ENCODE results near the gene FXYD7. TPM values are rescaled to one million over a fixed set of nuclear protein-coding genes. Genes with fewer than 3 reads are reported as not detected.

Gene FXYD7
- total and polyA plus RNA-seq, 12 donors: 0.10 to 0.37 (median 0.29) TPM; not detected in 8

- H3K36me3 ChIP-seq: no peaks in the 10 kb centered on the region
- H3K4me1 ChIP-seq: peaks cover 3 to 62% (median 48%) of the 10 kb centered on the region in 9 donors
- H3K4me3 ChIP-seq: peak overlapping the region in 2 of 10 donors; percentile 5 to 27
- TF ChIP-seq CTCF (IDR thresholded peaks at IDR 0.05): peak; percentile 41 to 70 (median 59)
- peak in 1 of 2 donors; percentile 63 for DNase-seq
- H3K9me3 ChIP-seq: no peaks in the 10 kb centered on the region
- peaks cover 0 to 35% (median 4%) of the 10 kb centered on the region in 7 donors for H3K27me3 ChIP-seq
- intact Hi-C loops (cut with DNase I): loop anchor here in 6 of 10 donors (2.0 to 5.0 kb wide), 4 partner anchors 75 to 130 kb away; partner anchors contain the start of gene USF2 (in 4 of the 6)
- no peak for ATAC-seq
- H3K27ac ChIP-seq: no peak overlapping the region
- whole genome bisulfite sequencing, 2 donors: 26 to 28% methylated on average over 35 to 45 of the region's 46 CpGs
These were observed 337 bp upstream of the FXYD7 start for GRCh38 chr19:35142606-35143230.

- intact Hi-C loops (cut with DNase I): loop anchor here in 6 of 10 donors (2.0 to 5.0 kb wide), 4 partner anchors 77 to 128 kb away; partner anchors contain the start of gene USF2 (in 4 of the 6)
- H3K9me3 ChIP-seq: no peaks in the 10 kb centered on the region
- no peaks in the 10 kb centered on the region for H3K36me3 ChIP-seq
- DNase-seq: no peak
- no peak overlapping the region for H3K4me3 ChIP-seq
- ATAC-seq: no peak
- peaks cover 0 to 35% (median 4%) of the 10 kb centered on the region in 7 donors for H3K27me3 ChIP-seq
- TF ChIP-seq CTCF (IDR thresholded peaks at IDR 0.05): no peak
- peaks cover 3 to 50% (median 38%) of the 10 kb centered on the region in 9 donors for H3K4me1 ChIP-seq
- WGBS, 2 donors: 35 to 51% methylated on average over 3 of the region's 3 CpGs
- no peak overlapping the region for H3K27ac ChIP-seq
These were observed 763 bp downstream of the FXYD7 start for GRCh38 chr19:35143818-35144217.

GRCh38 chr19:35144259-35144599 is 1.2 kb downstream of the FXYD7 start:
- DNase-seq (no peak), ATAC-seq (no peak)
- H3K27ac ChIP-seq: no peak overlapping the region
- no peak overlapping the region for H3K4me3 ChIP-seq
- 37 to 47% methylated on average over 5 to 6 of the region's 6 CpGs for WGBS, 2 donors
- no peak for TF ChIP-seq CTCF (IDR thresholded peaks at IDR 0.05)
- intact Hi-C loops (cut with DNase I): loop anchor here in 5 of 10 donors (5.0 kb wide), 3 partner anchors 77 to 128 kb away; partner anchors contain the start of gene USF2 (in 3 of the 5)
- H3K9me3 ChIP-seq: no peaks in the 10 kb centered on the region
- H3K36me3 ChIP-seq: no peaks in the 10 kb centered on the region
- H3K4me1 ChIP-seq: peaks cover 3 to 49% (median 38%) of the 10 kb centered on the region in 9 donors
- peaks cover 0 to 35% (median 4%) of the 10 kb centered on the region in 7 donors for H3K27me3 ChIP-seq

GRCh38 chr19:35144600-35145436 is 1.8 kb downstream of the FXYD7 start:
- Histone ChIP-seq H3K27ac (no peak overlapping the region), H3K27me3 (peaks cover 0 to 35% (median 4%) of the 10 kb centered on the region in 7 donors), H3K4me3 (no peak overlapping the region), H3K9me3 (no peaks in the 10 kb centered on the region), H3K4me1 (peaks cover 3 to 47% (median 35%) of the 10 kb centered on the region in 9 donors), H3K36me3 (no peaks in the 10 kb centered on the region)
- DNase-seq (no peak), ATAC-seq (no peak)
- 30% methylated on average over 14 to 15 of the region's 15 CpGs for WGBS, 2 donors
- intact Hi-C loops (cut with DNase I): loop anchor here in 5 of 10 donors (5.0 kb wide), 3 partner anchors 78 to 127 kb away; partner anchors contain the start of gene USF2 (in 3 of the 5)
- TF ChIP-seq CTCF (IDR thresholded peaks at IDR 0.05): no peak
